ENCODE data around the gene EIF2B2.

GRCh38 chr14:75005357-75005756, 2.6 kb downstream of the EIF2B2 start:
- TF ChIP-seq TAF1 (IDR thresholded peaks at IDR 0.05; ENCODE audit: borderline replicate concordance, insufficient read depth, low read length) (no peak), POLR2AphosphoS5 (IDR thresholded peaks at IDR 0.05; ENCODE audit: low read depth, low read length) (no peak), REST (IDR thresholded peaks at IDR 0.05; ENCODE audit: insufficient read depth in 1 of 2, low read depth in 2 of 2, low read length in 2 of 2) (no peak)

Measured in PFSK-1 (cell line).